Immature natural killer cell (primary cell): ENCODE measurements around the gene FAM222A. TPM values are rescaled to one million over a fixed set of nuclear protein-coding genes. Genes with fewer than 3 reads are reported as not detected.

Source experiments
- DNase-seq, 3 donors: peaks; one replicate each; pipeline ENCODE4 v3.0.0; 2022; ENCODE audit warnings: mixed read lengths in 1 of 3
- H3K27ac Mint-ChIP-seq, 6 donors: one replicate each; pipeline ENCODE4 v1.8.0; 2020; ENCODE audit warnings: mixed read lengths in 6 of 6, mild to moderate bottlenecking in 5 of 6, inconsistent platforms in 4 of 6, moderate library complexity in 3 of 6
- H3K27me3 Mint-ChIP-seq, 3 donors: one replicate each; pipeline ENCODE4 v1.8.0; 2020 to 2021; ENCODE audit warnings: low read depth in 3 of 3, mild to moderate bottlenecking in 3 of 3, mixed read lengths in 3 of 3, moderate library complexity in 3 of 3, inconsistent platforms in 1 of 3
- H3K36me3 Mint-ChIP-seq, 3 donors: one replicate each; pipeline ENCODE4 v1.8.0; 2020; ENCODE audit warnings: mixed read lengths in 3 of 3, inconsistent platforms in 2 of 3, mild to moderate bottlenecking in 2 of 3
- H3K4me1 Mint-ChIP-seq, 2 donors: one replicate each; pipeline ENCODE4 v1.8.0; 2020; ENCODE audit warnings: inconsistent platforms in 2 of 2, mild to moderate bottlenecking in 2 of 2, mixed read lengths in 2 of 2, moderate library complexity in 1 of 2
- H3K4me3 Mint-ChIP-seq, 5 donors: one replicate each; pipeline ENCODE4 v1.8.0; 2020; ENCODE audit warnings: mild to moderate bottlenecking in 5 of 5, mixed read lengths in 5 of 5, inconsistent platforms in 3 of 5, moderate library complexity in 3 of 5
- H3K9me3 Mint-ChIP-seq, 6 donors: one replicate each; pipeline ENCODE4 v1.8.0; 2020; ENCODE audit warnings: mild to moderate bottlenecking in 6 of 6, mixed read lengths in 6 of 6, inconsistent platforms in 4 of 6, moderate library complexity in 3 of 6
- polyA plus RNA-seq, 3 donors: library from polyadenylated mRNA; unstranded; fragments of 300-500 nt; fragmentation: Illumina TruSeq; gene quantifications; one replicate each; pipeline ENCODE4 v1.2.3, GENCODE V29; 2021

The FAM222A gene
- polyA plus RNA-seq, 3 donors from 2014 or later = 0.20 to 0.49 TPM; not detected in 1

GRCh38 chr12:109710747-109711595 lies 2.7 kb upstream of the FAM222A start:
- Mint-ChIP-seq H3K27ac (no peak overlapping the region), H3K4me1 (peaks cover 0 to 1% of the 10 kb centered on the region in 2 donors), H3K9me3 (no peaks in the 10 kb centered on the region), H3K4me3 (no peak overlapping the region), H3K27me3 (peaks cover 5 to 18% (median 9%) of the 10 kb centered on the region in 3 donors), H3K36me3 (no peaks in the 10 kb centered on the region)
- no peak for DNase-seq

GRCh38 chr12:109711596-109712461 lies 1.8 kb upstream of the FAM222A start:
- Mint-ChIP-seq H3K27me3 (peaks cover 5 to 18% (median 9%) of the 10 kb centered on the region in 3 donors), H3K27ac (no peak overlapping the region), H3K4me1 (peaks cover 0 to 1% of the 10 kb centered on the region in 2 donors), H3K36me3 (no peaks in the 10 kb centered on the region), H3K9me3 (no peaks in the 10 kb centered on the region), H3K4me3 (no peak overlapping the region)
- no peak for DNase-seq

GRCh38 chr12:109714141-109714912 lies 702 bp downstream of the FAM222A start:
- Mint-ChIP-seq H3K4me1 (peaks cover 0 to 1% of the 10 kb centered on the region in 2 donors), H3K27me3 (peaks cover 8 to 14% (median 9%) of the 10 kb centered on the region in 3 donors), H3K4me3 (peak overlapping the region; percentile 56 to 78 (median 60)), H3K9me3 (no peaks in the 10 kb centered on the region), H3K36me3 (no peaks in the 10 kb centered on the region), H3K27ac (no peak overlapping the region)
- DNase-seq = peak; percentile 62

- Mint-ChIP-seq H3K9me3 (no peaks in the 10 kb centered on the region), H3K4me1 (peaks cover 0 to 1% of the 10 kb centered on the region in 2 donors), H3K4me3 (peak overlapping the region; percentile 52 to 68 (median 58)), H3K36me3 (no peaks in the 10 kb centered on the region), H3K27ac (no peak overlapping the region), H3K27me3 (peaks cover 9 to 12% (median 9%) of the 10 kb centered on the region in 3 donors)
- no peak for DNase-seq
These were observed 1.3 kb downstream of the FAM222A start for GRCh38 chr12:109714913-109715244.

GRCh38 chr12:109715310-109716091 lies 1.9 kb downstream of the FAM222A start:
- Mint-ChIP-seq H3K27me3 (peaks cover 9 to 11% (median 9%) of the 10 kb centered on the region in 3 donors), H3K4me3 (peak overlapping the region; percentile 52 to 68 (median 58)), H3K27ac (peak overlapping the region in 1 of 6 donors; percentile 45), H3K9me3 (no peaks in the 10 kb centered on the region), H3K36me3 (no peaks in the 10 kb centered on the region), H3K4me1 (peaks cover 0 to 1% of the 10 kb centered on the region in 2 donors)
- peak; percentile 35 to 39 (median 38) for DNase-seq

- no peak for DNase-seq
- Mint-ChIP-seq H3K36me3 (no peaks in the 10 kb centered on the region), H3K4me3 (peak overlapping the region in 3 of 5 donors; percentile 32 to 58 (median 33)), H3K4me1 (peaks cover 0 to 1% of the 10 kb centered on the region in 2 donors), H3K27me3 (peaks cover 5 to 9% (median 9%) of the 10 kb centered on the region in 3 donors), H3K9me3 (no peaks in the 10 kb centered on the region), H3K27ac (no peak overlapping the region)
These were observed 2.5 kb downstream of the FAM222A start for GRCh38 chr12:109716092-109716479.

- Mint-ChIP-seq H3K27me3 (peaks cover 5 to 11% (median 9%) of the 10 kb centered on the region in 3 donors), H3K36me3 (no peaks in the 10 kb centered on the region), H3K9me3 (no peaks in the 10 kb centered on the region), H3K4me3 (peak overlapping the region in 2 of 5 donors; percentile 14 to 57), H3K27ac (no peak overlapping the region), H3K4me1 (peaks cover 0 to 1% of the 10 kb centered on the region in 2 donors)
- DNase-seq = no peak
These were observed 3.1 kb downstream of the FAM222A start for GRCh38 chr12:109716512-109717389.

GRCh38 chr12:109717390-109718357 lies 4.0 kb downstream of the FAM222A start:
- Mint-ChIP-seq H3K36me3 (no peaks in the 10 kb centered on the region), H3K9me3 (no peaks in the 10 kb centered on the region), H3K27me3 (peaks cover 5 to 11% (median 11%) of the 10 kb centered on the region in 3 donors), H3K4me3 (no peak overlapping the region), H3K27ac (no peak overlapping the region), H3K4me1 (peaks cover 0 to 1% of the 10 kb centered on the region in 2 donors)
- no peak for DNase-seq

- no peak for DNase-seq
- no peaks in the 10 kb centered on the region for H3K9me3 Mint-ChIP-seq
These were observed 4.8 kb downstream of the FAM222A start for GRCh38 chr12:109718390-109718789.

GRCh38 chr12:109719123-109720022 lies 5.7 kb downstream of the FAM222A start:
- Mint-ChIP-seq H3K36me3 (no peaks in the 10 kb centered on the region), H3K27me3 (peaks cover 5 to 11% (median 6%) of the 10 kb centered on the region in 3 donors), H3K9me3 (no peaks in the 10 kb centered on the region), H3K27ac (peak overlapping the region in 1 of 6 donors; percentile 28), H3K4me3 (no peak overlapping the region), H3K4me1 (peaks cover 0 to 1% of the 10 kb centered on the region in 2 donors)
- no peak for DNase-seq

More at GRCh38 chr12:109718390-109718789, 4.8 kb downstream of the FAM222A start:
- Mint-ChIP-seq H3K4me3 (no peak overlapping the region), H3K27me3 (peaks cover 5 to 11% (median 6%) of the 10 kb centered on the region in 3 donors), H3K36me3 (no peaks in the 10 kb centered on the region), H3K4me1 (peaks cover 0 to 1% of the 10 kb centered on the region in 2 donors), H3K27ac (no peak overlapping the region)
